ENCODE data around the gene CEACAM7.
"Not testable (repeated sequence)": the region's sequence is repeated elsewhere in the genome, so short reads cannot be mapped to it uniquely, and the experiment has no call there.

Gene CEACAM7

DNA sequence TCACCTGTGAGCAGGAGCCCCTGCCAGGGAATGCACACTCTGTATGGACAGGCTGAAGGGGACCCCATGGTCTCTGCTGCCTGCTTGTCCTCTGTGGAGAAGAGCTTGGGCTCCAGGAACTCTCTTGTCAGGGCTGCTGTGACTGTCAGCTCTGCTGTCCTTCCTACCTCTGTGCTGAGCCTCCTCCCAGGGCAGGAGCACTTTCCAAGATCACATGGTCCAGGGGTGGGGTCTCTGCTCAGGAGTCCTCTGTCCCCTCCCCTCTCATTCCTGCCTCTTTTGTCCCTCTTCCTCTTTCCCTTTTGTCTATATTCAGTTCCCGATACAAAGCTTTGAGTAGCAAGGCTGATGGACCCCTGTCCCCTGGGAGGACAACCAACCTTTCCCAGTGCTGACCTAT, at the start of gene CEACAM7:
Gene CEACAM7 (minus strand): TSS at position 173 of the 400 bp plus-strand sequence. CDS start 105 bp downstream, at position 68.
- DNase-seq: no peak

DNA sequence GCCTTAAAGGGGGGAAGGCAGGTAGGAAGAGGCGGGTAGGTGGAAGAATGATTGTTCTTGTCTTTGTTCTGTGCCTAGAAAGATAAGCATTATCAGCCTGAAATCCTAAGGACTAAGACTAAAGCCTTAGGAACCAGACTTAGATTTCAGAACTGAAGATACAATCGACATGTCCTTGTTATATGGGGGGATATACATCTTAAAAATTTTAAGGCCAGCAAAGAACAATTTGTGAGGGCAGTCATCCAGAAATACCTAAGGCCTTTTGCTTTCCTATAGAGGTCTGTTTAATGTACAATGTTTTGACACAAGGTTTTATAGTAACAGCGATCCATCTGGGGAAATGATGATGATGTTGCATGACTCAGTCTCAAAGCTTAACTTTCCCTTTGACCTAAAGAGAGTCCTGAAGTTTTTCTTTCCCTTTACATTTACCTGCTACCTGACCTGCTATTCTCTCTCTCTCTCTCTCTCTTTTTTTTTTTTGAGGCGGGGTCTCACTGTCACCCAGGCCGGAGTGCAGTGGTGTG, 47.1 kb upstream of the CEACAM7 start:
- DNase-seq: no peak

DNA sequence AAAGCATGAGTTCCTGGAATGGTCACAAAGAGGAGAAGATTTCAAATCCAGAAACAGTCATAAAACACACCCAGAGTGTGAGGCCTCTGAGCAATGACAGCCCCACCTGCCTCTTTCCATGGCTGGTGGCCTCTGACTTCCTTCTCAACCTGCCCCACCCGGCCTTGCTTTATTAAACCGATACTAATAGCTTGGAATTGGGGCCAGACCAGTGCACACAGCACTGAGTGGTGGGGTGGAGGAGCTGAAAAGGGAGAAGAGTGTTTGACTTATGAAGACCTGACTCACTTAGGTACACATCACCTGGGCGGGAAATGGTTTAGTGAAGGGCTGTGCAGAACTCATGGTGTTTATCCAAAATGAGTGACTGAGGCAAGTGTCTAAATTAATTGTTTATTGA, 46.5 kb upstream of the CEACAM7 start:
- no peak for DNase-seq

DNA sequence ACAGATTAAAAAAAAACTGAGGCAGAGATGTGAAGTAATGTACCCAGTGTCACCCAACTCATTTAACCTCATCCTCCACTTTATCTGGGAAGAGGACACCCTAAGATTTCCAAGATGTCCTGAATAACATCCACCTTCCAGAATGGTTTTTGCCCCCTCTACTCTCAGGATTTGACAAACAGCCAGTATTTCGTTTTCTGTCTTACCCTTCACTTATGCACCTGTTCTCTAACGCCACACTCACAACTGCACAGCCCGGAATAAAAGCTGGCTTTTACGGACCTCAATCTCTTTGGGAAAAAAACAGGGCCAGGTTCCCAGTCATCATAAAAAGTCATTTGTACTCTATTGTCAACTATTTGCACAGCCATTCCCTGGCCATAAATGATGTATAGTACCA, 46.1 kb upstream of the CEACAM7 start:
- DNase-seq: no peak

DNA sequence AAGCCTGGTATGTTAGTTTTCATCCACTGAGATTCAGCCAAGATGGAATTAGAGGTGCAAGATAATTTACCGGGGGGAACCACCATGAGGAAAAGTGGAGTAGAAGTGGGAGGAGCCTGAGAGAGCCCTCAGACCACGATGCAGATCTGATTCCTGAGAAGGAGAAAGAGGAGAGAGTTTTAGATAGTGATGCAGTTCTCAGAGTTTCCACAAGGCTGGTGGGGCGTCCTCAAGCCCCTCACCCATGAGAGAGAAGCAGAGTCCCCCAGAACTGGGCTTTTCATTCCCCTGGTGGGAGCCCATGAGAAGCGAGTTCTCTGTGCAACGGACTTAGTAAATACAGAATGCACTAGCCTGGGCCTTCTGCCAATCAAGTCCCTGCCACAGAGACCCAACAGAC, 38.4 kb upstream of the CEACAM7 start:
- no peak for DNase-seq

DNA sequence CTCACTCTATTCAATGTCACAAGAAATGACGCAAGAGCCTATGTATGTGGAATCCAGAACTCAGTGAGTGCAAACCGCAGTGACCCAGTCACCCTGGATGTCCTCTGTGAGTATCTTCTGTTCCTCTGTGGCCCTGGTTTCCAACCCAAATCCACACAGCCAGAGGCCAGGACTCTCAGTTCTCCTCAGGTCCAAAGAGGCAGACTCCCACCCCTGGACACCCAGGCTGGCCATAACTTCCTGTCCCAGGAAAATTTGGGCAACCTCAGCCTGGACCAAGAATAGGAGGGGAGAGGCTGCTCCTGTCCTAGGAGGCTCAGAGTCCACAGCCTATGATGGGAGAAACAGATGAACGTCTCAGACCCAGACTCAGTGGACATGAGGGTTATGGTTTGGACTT, 32.0 kb upstream of the CEACAM7 start:
- no peak for DNase-seq

DNA sequence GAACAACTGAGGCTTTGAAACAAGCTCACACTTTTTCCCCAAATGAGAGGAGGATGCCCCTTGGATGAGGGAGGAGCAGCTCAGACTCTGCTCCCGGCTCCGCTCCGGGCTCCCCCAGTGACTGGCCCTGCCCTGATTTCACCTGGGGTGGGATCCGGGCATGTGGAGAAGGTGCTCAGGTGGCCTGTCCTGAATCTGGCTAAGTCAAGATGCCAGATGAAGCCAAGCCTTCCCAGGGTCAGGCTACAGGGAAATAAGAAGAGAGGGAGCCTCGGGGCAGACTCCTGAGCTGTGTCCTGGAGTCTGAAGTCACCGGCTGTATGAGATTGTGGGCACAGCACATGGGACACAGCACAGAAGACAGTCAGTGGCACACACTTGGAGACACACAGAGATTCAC, 30.7 kb upstream of the CEACAM7 start:
- no peak for DNase-seq

DNA sequence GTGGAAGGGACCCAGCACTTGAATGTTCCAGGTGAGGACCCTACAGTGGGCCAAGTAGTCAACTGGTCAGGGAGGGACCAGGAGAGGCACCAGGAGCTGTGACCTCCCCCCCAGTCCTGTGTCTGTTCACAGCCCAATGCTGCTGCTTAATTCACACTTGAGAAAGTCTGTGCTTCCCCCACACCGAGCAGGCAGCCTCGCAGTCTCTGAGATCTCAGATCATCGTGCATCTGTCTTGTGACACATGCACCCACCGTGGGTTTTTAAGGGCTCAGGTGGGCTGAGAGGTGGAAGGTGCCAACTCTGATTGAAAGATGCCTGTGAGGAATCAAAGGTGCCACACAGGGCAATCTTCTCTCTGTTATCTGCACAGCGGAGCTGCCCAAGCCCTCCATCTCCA, 26.5 kb upstream of the CEACAM7 start:
- no peak for DNase-seq

DNA sequence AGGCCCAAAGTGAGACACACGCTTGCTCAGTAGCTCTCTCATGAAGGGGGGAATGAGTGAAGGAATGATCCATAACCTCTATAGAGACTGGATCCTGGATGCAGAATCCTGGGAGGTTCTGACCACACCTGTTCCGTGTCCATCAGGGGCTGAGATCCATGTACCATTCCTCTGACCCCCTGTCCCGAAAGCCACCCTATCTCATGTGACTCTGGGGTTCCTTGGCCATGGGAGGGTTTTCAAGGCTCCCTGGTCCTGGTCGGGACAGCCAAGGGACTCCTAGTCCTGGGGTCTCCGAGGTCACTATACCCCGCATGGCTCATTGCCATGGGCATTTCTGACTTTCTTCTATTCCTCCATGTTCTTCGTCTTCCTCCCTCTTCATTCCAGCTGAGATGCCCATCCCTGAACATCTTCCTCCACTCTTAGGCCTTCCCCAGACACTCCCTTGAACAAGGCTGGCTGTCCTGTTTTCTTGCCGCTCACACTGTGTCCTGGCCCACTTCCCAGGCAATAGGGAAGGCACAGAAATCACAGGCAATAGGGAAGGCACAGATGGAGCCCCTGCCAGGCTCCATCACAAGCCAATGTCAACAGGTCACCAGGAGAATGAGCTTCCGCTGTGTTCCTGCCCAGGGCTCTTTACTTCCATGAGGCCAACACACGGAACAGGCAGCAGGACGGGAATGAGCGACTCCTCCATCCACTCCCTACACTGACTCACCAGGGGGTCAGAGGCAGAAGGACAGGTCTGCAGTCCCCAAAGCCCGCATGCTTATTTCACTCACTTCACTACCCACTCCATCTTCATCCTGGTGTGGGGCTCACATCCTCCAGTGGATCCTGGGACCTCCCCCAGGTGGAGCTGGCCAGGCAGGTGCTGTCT, 23.5 kb upstream of the CEACAM7 start:
- no peak for DNase-seq

DNA sequence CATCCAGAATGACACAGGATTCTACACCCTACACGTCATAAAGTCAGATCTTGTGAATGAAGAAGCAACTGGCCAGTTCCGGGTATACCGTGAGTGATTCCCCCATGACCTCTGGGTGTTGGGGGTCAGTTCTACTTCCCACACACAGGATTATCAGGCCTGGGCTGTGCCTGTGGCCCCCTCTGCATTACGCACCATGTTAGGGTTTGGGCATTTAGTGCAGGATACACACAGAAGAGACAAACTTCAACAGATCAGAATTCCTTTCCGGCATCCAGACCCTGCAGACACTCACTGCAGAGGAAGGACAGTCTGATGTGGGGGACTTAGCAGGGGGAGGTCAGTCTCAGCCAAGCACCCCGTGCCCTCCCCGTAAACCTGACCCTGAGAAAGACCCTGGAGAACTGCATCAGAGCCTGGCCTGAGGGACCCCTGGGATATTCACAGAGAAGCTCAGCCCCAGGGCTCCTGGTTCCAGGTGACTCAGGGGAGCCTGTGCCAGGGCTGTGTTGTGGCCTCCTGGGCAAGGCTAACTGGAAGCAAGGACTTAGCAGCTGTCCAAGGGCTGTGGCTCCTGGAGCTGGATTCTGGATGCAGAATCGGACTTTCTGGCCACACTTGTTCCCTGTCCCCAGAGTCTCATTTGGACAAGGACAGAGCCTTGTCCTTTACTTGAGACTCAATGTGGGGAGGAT, 22.0 kb upstream of the CEACAM7 start:
- DNase-seq: no peak

DNA sequence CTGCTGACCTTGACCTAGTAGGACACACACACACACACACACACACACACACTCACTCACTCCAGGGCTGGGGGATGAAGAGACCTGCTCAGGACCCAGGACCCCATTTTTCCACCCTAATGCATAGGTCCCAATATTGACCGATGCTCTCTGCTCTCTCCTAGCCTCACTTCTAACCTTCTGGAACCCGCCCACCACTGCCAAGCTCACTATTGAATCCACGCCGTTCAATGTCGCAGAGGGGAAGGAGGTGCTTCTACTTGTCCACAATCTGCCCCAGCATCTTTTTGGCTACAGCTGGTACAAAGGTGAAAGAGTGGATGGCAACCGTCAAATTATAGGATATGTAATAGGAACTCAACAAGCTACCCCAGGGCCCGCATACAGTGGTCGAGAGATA, 21.4 kb upstream of the CEACAM7 start:
- not testable (repeated sequence) for DNase-seq

DNA sequence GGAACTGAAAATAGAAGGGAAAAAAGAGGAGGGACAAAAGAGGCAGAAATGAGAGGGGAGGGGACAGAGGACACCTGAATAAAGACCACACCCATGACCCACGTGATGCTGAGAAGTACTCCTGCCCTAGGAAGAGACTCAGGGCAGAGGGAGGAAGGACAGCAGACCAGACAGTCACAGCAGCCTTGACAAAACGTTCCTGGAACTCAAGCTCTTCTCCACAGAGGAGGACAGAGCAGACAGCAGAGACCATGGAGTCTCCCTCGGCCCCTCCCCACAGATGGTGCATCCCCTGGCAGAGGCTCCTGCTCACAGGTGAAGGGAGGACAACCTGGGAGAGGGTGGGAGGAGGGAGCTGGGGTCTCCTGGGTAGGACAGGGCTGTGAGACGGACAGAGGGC, 20.4 kb upstream of the CEACAM7 start, which contains the start of gene CEACAM5:
Gene CEACAM5 (plus strand): TSS at position 146 of the 400 bp plus-strand sequence. CDS start 106 bp downstream, at position 252.
- DNase-seq: no peak

DNA sequence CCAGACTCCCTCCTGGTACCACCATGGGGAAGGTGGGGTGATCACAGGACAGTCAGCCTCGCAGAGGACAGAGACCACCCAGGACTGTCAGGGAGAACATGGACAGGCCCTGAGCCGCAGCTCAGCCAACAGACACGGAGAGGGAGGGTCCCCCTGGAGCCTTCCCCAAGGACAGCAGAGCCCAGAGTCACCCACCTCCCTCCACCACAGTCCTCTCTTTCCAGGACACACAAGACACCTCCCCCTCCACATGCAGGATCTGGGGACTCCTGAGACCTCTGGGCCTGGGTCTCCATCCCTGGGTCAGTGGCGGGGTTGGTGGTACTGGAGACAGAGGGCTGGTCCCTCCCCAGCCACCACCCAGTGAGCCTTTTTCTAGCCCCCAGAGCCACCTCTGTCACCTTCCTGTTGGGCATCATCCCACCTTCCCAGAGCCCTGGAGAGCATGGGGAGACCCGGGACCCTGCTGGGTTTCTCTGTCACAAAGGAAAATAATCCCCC, 19.9 kb upstream of the CEACAM7 start:
- no peak for DNase-seq

DNA sequence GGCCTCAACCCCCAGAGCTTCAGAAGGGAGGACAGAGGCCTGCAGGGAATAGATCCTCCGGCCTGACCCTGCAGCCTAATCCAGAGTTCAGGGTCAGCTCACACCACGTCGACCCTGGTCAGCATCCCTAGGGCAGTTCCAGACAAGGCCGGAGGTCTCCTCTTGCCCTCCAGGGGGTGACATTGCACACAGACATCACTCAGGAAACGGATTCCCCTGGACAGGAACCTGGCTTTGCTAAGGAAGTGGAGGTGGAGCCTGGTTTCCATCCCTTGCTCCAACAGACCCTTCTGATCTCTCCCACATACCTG, 19.4 kb upstream of the CEACAM7 start:
- DNase-seq: no peak

DNA sequence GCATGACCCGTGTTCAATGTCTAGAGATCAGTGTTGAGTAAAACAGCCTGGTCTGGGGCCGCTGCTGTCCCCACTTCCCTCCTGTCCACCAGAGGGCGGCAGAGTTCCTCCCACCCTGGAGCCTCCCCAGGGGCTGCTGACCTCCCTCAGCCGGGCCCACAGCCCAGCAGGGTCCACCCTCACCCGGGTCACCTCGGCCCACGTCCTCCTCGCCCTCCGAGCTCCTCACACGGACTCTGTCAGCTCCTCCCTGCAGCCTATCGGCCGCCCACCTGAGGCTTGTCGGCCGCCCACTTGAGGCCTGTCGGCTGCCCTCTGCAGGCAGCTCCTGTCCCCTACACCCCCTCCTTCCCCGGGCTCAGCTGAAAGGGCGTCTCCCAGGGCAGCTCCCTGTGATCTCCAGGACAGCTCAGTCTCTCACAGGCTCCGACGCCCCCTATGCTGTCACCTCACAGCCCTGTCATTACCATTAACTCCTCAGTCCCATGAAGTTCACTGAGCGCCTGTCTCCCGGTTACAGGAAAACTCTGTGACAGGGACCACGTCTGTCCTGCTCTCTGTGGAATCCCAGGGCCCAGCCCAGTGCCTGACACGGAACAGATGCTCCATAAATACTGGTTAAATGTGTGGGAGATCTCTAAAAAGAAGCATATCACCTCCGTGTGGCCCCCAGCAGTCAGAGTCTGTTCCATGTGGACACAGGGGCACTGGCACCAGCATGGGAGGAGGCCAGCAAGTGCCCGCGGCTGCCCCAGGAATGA, 18.9 kb upstream of the CEACAM7 start:
- no peak for DNase-seq

DNA sequence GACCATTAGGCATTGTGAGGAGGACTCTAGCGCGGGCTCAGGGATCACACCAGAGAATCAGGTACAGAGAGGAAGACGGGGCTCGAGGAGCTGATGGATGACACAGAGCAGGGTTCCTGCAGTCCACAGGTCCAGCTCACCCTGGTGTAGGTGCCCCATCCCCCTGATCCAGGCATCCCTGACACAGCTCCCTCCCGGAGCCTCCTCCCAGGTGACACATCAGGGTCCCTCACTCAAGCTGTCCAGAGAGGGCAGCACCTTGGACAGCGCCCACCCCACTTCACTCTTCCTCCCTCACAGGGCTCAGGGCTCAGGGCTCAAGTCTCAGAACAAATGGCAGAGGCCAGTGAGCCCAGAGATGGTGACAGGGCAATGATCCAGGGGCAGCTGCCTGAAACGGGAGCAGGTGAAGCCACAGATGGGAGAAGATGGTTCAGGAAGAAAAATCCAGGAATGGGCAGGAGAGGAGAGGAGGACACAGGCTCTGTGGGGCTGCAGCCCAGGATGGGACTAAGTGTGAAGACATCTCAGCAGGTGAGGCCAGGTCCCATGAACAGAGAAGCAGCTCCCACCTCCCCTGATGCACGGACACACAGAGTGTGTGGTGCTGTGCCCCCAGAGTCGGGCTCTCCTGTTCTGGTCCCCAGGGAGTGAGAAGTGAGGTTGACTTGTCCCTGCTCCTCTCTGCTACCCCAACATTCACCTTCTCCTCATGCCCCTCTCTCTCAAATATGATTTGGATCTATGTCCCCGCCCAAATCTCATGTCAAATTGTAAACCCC, 17.5 kb upstream of the CEACAM7 start:
- DNase-seq: no peak

DNA sequence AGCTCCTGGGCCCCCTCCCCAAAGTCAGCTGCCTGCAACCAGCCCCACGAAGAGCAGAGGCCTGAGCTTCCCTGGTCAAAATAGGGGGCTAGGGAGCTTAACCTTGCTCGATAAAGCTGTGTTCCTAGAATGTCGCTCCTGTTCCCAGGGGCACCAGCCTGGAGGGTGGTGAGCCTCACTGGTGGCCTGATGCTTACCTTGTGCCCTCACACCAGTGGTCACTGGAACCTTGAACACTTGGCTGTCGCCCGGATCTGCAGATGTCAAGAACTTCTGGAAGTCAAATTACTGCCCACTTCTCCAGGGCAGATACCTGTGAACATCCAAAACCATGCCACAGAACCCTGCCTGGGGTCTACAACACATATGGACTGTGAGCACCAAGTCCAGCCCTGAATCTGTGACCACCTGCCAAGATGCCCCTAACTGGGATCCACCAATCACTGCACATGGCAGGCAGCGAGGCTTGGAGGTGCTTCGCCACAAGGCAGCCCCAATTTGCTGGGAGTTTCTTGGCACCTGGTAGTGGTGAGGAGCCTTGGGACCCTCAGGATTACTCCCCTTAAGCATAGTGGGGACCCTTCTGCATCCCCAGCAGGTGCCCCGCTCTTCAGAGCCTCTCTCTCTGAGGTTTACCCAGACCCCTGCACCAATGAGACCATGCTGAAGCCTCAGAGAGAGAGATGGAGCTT, 15.7 kb upstream of the CEACAM7 start:
- no peak for DNase-seq

DNA sequence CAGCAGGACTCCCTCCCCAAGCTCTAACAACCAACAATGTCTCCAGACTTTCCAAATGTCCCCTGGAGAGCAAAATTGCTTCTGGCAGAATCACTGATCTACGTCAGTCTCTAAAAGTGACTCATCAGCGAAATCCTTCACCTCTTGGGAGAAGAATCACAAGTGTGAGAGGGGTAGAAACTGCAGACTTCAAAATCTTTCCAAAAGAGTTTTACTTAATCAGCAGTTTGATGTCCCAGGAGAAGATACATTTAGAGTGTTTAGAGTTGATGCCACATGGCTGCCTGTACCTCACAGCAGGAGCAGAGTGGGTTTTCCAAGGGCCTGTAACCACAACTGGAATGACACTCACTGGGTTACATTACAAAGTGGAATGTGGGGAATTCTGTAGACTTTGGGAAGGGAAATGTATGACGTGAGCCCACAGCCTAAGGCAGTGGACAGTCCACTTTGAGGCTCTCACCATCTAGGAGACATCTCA, 14.1 kb upstream of the CEACAM7 start:
- DNase-seq: no peak

DNA sequence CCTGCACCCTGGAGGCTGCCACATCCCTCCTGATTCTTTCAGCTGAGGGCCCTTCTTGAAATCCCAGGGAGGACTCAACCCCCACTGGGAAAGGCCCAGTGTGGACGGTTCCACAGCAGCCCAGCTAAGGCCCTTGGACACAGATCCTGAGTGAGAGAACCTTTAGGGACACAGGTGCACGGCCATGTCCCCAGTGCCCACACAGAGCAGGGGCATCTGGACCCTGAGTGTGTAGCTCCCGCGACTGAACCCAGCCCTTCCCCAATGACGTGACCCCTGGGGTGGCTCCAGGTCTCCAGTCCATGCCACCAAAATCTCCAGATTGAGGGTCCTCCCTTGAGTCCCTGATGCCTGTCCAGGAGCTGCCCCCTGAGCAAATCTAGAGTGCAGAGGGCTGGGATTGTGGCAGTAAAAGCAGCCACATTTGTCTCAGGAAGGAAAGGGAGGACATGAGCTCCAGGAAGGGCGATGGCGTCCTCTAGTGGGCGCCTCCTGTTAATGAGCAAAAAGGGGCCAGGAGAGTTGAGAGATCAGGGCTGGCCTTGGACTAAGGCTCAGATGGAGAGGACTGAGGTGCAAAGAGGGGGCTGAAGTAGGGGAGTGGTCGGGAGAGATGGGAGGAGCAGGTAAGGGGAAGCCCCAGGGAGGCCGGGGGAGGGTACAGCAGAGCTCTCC, 13.5 kb upstream of the CEACAM7 start:
- DNase-seq: no peak

DNA sequence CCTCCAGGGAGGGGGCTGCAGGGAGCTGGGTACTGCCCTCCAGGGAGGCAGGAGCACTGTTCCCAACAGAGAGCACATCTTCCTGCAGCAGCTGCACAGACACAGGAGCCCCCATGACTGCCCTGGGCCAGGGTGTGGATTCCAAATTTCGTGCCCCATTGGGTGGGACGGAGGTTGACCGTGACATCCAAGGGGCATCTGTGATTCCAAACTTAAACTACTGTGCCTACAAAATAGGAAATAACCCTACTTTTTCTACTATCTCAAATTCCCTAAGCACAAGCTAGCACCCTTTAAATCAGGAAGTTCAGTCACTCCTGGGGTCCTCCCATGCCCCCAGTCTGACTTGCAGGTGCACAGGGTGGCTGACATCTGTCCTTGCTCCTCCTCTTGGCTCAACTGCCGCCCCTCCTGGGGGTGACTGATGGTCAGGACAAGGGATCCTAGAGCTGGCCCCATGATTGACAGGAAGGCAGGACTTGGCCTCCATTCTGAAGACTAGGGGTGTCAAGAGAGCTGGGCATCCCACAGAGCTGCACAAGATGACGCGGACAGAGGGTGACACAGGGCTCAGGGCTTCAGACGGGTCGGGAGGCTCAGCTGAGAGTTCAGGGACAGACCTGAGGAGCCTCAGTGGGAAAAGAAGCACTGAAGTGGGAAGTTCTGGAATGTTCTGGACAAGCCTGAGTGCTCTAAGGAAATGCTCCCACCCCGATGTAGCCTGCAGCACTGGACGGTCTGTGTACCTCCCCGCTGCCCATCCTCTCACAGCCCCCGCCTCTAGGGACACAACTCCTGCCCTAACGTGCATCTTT, 12.5 kb upstream of the CEACAM7 start:
- no peak for DNase-seq

Measured in NCI-H1417 treated with DMSO at 0.1 percent for 48 hours (cell line).